Natural killer cell (primary cell): ENCODE data around the gene PTPRO. TPM values are rescaled to one million over a fixed set of nuclear protein-coding genes. Genes with fewer than 3 reads are reported as not detected.

ENCODE experiments used
- ATAC-seq, 3 donors: fragments of 150-1000 bp in 2 of 3; fragments of 200-7000 bp in 1 of 3; cut with Tn5 transposase; 1 replicate in 1 of 3; 2 replicates in 2 of 3; pipeline ENCODE4 v1.10.0; 2021; ENCODE audit warnings: mild to moderate bottlenecking in 2 of 3, moderate library complexity in 2 of 3
- DNase-seq, 2 donors: peaks; one replicate each; pipeline versions ENCODE4 v3.0.0 to v3.0.0-alpha.2; 2013 to 2021; ENCODE audit warnings: mixed read lengths in 1 of 2
- H3K27ac ChIP-seq: one replicate; pipeline ENCODE4 v1.5.1; 2013; ENCODE audit warnings: mild to moderate bottlenecking, low read length
- H3K27me3 ChIP-seq: one replicate; pipeline ENCODE4 v1.6.1; 2013; ENCODE audit warnings: low read length; ENCODE audit not compliant: control insufficient read depth, insufficient read depth
- H3K36me3 ChIP-seq: one replicate; pipeline ENCODE4 v1.6.1; 2013; ENCODE audit warnings: low read length; ENCODE audit not compliant: control insufficient read depth, insufficient read depth
- H3K4me1 ChIP-seq: one replicate; pipeline ENCODE4 v1.6.1; 2013; ENCODE audit warnings: low read length; ENCODE audit not compliant: control insufficient read depth, insufficient read depth
- H3K4me3 ChIP-seq: one replicate; pipeline ENCODE4 v1.5.1; 2013; ENCODE audit warnings: low read length
- H3K9me3 ChIP-seq: one replicate; pipeline ENCODE4 v1.6.1; 2013; ENCODE audit warnings: low read length; ENCODE audit not compliant: control insufficient read depth, insufficient read depth
- H3K27ac Mint-ChIP-seq, 2 donors: one replicate each; pipeline ENCODE4 v1.8.0; 2022; ENCODE audit warnings: mild to moderate bottlenecking in 2 of 2, mixed read lengths in 2 of 2, moderate library complexity in 1 of 2
- H3K27me3 Mint-ChIP-seq, 2 donors: one replicate each; pipeline ENCODE4 v1.8.0; 2022; ENCODE audit warnings: low read depth in 2 of 2, mixed read lengths in 2 of 2
- H3K36me3 Mint-ChIP-seq: one replicate; pipeline ENCODE4 v1.8.0; 2022; ENCODE audit warnings: mixed read lengths
- H3K4me1 Mint-ChIP-seq, 2 donors: one replicate each; pipeline ENCODE4 v1.8.0; 2022; ENCODE audit warnings: mixed read lengths in 2 of 2
- H3K4me3 Mint-ChIP-seq: one replicate; pipeline ENCODE4 v1.8.0; 2022; ENCODE audit warnings: mild to moderate bottlenecking, moderate library complexity, mixed read lengths
- H3K9me3 Mint-ChIP-seq, 2 donors: one replicate each; pipeline ENCODE4 v1.8.0; 2022; ENCODE audit warnings: mixed read lengths in 2 of 2
- WGBS: methylation state at CpG from one replicate; pipeline ENCODE4 v1.1.7; 2013; ENCODE audit warnings: missing lambda C conversion rate; ENCODE audit not compliant: insufficient coverage; 5-methylcytosine and 5-hydroxymethylcytosine counted together
- intact Hi-C: fragments of 100-400 bp; cut with micrococcal nuclease; formaldehyde crosslinking; loops from one replicate; pipeline ENCODE4 v1.14.2; 2022
- total RNA-seq, 4 donors: library from RNA; stranded (reverse); fragments of 120-200 nt in 1 of 4; gene quantifications; one replicate each; pipeline versions ENCODE4 v1.2.3 to v1.2.4, GENCODE V29; 2013 to 2022
- TF ChIP-seq, protein P1 (sequence below): fragments of 200-600 bp; IDR thresholded peaks from one replicate; pipeline ENCODE4 v1.8.0; 2022; ENCODE audit warnings: antibody characterized with exemption

The PTPRO gene
- total RNA-seq, 3 donors from 2014 or later (not counting 1 experiment from before 2014, with no cell fraction given), result 0.29 to 1.2 (median 0.53) TPM

GRCh38 chr12:15472036-15472435 lies 149.7 kb downstream of the PTPRO start:
- WGBS, result 69% methylated on average over 2 of the region's 2 CpGs
- no peaks in the 10 kb centered on the region for H3K4me1 Mint-ChIP-seq
- no peaks in the 10 kb centered on the region for H3K4me1 ChIP-seq
- DNase-seq (no peak), ATAC-seq (no peak)
- peaks cover 7 to 13% of the 10 kb centered on the region in 2 donors for H3K27me3 Mint-ChIP-seq
- no peaks in the 10 kb centered on the region for H3K9me3 Mint-ChIP-seq
- TF ChIP-seq, protein P1, sequence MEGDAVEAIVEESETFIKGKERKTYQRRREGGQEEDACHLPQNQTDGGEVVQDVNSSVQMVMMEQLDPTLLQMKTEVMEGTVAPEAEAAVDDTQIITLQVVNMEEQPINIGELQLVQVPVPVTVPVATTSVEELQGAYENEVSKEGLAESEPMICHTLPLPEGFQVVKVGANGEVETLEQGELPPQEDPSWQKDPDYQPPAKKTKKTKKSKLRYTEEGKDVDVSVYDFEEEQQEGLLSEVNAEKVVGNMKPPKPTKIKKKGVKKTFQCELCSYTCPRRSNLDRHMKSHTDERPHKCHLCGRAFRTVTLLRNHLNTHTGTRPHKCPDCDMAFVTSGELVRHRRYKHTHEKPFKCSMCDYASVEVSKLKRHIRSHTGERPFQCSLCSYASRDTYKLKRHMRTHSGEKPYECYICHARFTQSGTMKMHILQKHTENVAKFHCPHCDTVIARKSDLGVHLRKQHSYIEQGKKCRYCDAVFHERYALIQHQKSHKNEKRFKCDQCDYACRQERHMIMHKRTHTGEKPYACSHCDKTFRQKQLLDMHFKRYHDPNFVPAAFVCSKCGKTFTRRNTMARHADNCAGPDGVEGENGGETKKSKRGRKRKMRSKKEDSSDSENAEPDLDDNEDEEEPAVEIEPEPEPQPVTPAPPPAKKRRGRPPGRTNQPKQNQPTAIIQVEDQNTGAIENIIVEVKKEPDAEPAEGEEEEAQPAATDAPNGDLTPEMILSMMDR, result no peak
- no peak overlapping the region for H3K27ac Mint-ChIP-seq
- no peaks in the 10 kb centered on the region for H3K9me3 ChIP-seq
- H3K36me3 ChIP-seq, result no peaks in the 10 kb centered on the region
- no peak overlapping the region for H3K27ac ChIP-seq
- H3K36me3 Mint-ChIP-seq, result no peaks in the 10 kb centered on the region
- H3K4me3 Mint-ChIP-seq, result no peak overlapping the region
- H3K27me3 ChIP-seq, result no peaks in the 10 kb centered on the region
- intact Hi-C loops, result no loop called here
- no peak overlapping the region for H3K4me3 ChIP-seq

DNA sequence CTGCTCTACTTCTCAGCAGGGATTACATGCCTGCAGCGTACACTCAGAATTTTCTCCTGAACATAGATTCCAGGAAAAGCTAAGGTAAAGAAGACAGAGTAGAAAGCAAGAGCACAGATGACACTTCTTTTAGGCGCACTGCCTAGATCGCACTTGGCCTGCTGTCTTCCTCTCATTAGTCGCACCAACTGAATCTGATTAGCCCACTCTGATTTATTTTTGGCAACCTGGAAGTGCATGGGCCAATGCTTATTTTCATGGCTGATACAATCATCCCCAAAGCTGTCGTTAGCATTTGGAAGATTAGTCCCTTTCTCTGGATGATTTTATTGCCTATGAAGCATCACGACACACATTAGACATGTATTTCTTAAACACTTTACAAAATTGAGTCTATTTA lies 152.5 kb downstream of the PTPRO start:
- Histone ChIP-seq H3K27ac (no peak overlapping the region), H3K4me3 (no peak overlapping the region), H3K9me3 (no peaks in the 10 kb centered on the region), H3K4me1 (no peaks in the 10 kb centered on the region), H3K27me3 (no peaks in the 10 kb centered on the region), H3K36me3 (no peaks in the 10 kb centered on the region)
- intact Hi-C loops, result no loop called here
- Mint-ChIP-seq H3K27me3 (no peaks in the 10 kb centered on the region), H3K4me3 (no peak overlapping the region), H3K9me3 (no peaks in the 10 kb centered on the region), H3K4me1 (no peaks in the 10 kb centered on the region), H3K27ac (no peak overlapping the region), H3K36me3 (no peaks in the 10 kb centered on the region)
- ATAC-seq (no peak), DNase-seq (no peak)
- TF ChIP-seq, protein P1, result no peak
- WGBS, result 85% methylated on average over 6 of the region's 6 CpGs

- Mint-ChIP-seq H3K4me1 (no peaks in the 10 kb centered on the region), H3K9me3 (no peaks in the 10 kb centered on the region), H3K4me3 (no peak overlapping the region), H3K27me3 (no peaks in the 10 kb centered on the region), H3K27ac (no peak overlapping the region), H3K36me3 (no peaks in the 10 kb centered on the region)
- WGBS, result no CpG with 5 or more reads among the region's 1 CpG
- Histone ChIP-seq H3K4me1 (no peaks in the 10 kb centered on the region), H3K9me3 (no peaks in the 10 kb centered on the region), H3K4me3 (no peak overlapping the region), H3K27me3 (no peaks in the 10 kb centered on the region), H3K36me3 (no peaks in the 10 kb centered on the region), H3K27ac (no peak overlapping the region)
- TF ChIP-seq, protein P1, result no peak
- no peak for ATAC-seq
- no peak for DNase-seq
- intact Hi-C loops, result no loop called here
Measured at GRCh38 chr12:15477761-15478160, 155.5 kb downstream of the PTPRO start.

- Histone ChIP-seq H3K27me3 (no peaks in the 10 kb centered on the region), H3K36me3 (no peaks in the 10 kb centered on the region), H3K4me1 (no peaks in the 10 kb centered on the region), H3K9me3 (no peaks in the 10 kb centered on the region), H3K27ac (no peak overlapping the region), H3K4me3 (no peak overlapping the region)
- TF ChIP-seq, protein P1, result no peak
- ATAC-seq (no peak), DNase-seq (no peak)
- 71% methylated on average over 2 of the region's 2 CpGs for WGBS
- no peaks in the 10 kb centered on the region for H3K9me3 Mint-ChIP-seq
- H3K36me3 Mint-ChIP-seq, result no peaks in the 10 kb centered on the region
- H3K4me3 Mint-ChIP-seq, result no peak overlapping the region
- H3K27ac Mint-ChIP-seq, result no peak overlapping the region
- intact Hi-C loops, result no loop called here
- peaks cover 0 to 4% of the 10 kb centered on the region in 2 donors for H3K27me3 Mint-ChIP-seq
- H3K4me1 Mint-ChIP-seq, result no peaks in the 10 kb centered on the region
Measured at GRCh38 chr12:15481846-15482245, 159.5 kb downstream of the PTPRO start.
